Stomach (tissue), 9 donors: ENCODE data around the gene NUP133. TPM values are rescaled to one million over a fixed set of nuclear protein-coding genes. Genes with fewer than 3 reads are reported as not detected.

Experiments
- DNase-seq, 2 donors: peaks; one replicate each; pipeline versions ENCODE4 v3.0.0 to v3.0.0-alpha.2; 2013 to 2019
- H3K27ac ChIP-seq, 5 donors: fragments of 200-600 bp in 4 of 5; sonication (generic) in 4 of 5; one replicate each; pipeline ENCODE4 v1.5.1; 2013 to 2019; ENCODE audit warnings: mild to moderate bottlenecking in 1 of 5, moderate library complexity in 1 of 5
- H3K27me3 ChIP-seq, 3 donors: fragments of 200-600 bp; sonication (generic); one replicate each; pipeline ENCODE4 v1.5.1; 2017 to 2019; ENCODE audit warnings: mixed run types in 1 of 3
- H3K36me3 ChIP-seq, 4 donors: fragments of 200-600 bp; sonication (generic); 1 replicate in 3 of 4; 2 replicates in 1 of 4; pipeline ENCODE4 v1.5.1; 2016 to 2019
- H3K4me1 ChIP-seq, 4 donors: fragments of 200-600 bp; sonication (generic); one replicate each; pipeline ENCODE4 v1.5.1; 2016 to 2019
- H3K4me3 ChIP-seq, 4 donors: fragments of 200-600 bp; sonication (generic) in 3 of 4; one replicate each; pipeline ENCODE4 v1.5.1; 2016 to 2019; ENCODE audit warnings: mild to moderate bottlenecking in 1 of 4
- H3K9me3 ChIP-seq, 4 donors: fragments of 200-600 bp; sonication (generic); one replicate each; pipeline ENCODE4 v1.5.1; 2016 to 2019
- EP300 ChIP-seq: sonication (generic); formaldehyde crosslinking; IDR thresholded peaks from one replicate; pipeline ENCODE4 v1.6.1; 2017; ENCODE audit warnings: antibody characterized with exemption
- POLR2A ChIP-seq, 4 donors: fragments of 450-650 bp; IDR thresholded peaks; one replicate each; pipeline ENCODE4 v1.6.1; 2016; ENCODE audit warnings: antibody characterized with exemption in 4 of 4, control low read depth in 2 of 4, mild to moderate bottlenecking in 1 of 4, moderate library complexity in 1 of 4
- POLR2AphosphoS5 ChIP-seq, 3 donors: sonication (generic); formaldehyde crosslinking; IDR thresholded peaks; one replicate each; pipeline ENCODE4 v1.6.1; 2016; ENCODE audit warnings: antibody characterized with exemption in 3 of 3
- WGBS, 5 donors: extraction: QIAGEN DNeasy Blood & Tissue Kit in 3 of 5; methylation state at CpG; one replicate each; pipeline versions ENCODE4 v1.1.5 to v1.1.7; 2013 to 2018; 5-methylcytosine and 5-hydroxymethylcytosine counted together
- intact Hi-C: fragments of 100-400 bp; cut with DNase I; formaldehyde crosslinking; loops from one replicate; pipeline ENCODE4 v1.15.1; 2023; ENCODE audit warnings: low total_unique reads
- polyA plus RNA-seq, 3 donors: library from polyadenylated mRNA; stranded (reverse); fragments of 200-250 nt; gene quantifications; one replicate each; pipeline ENCODE4 v1.2.3, GENCODE V29; 2013
- total RNA-seq, 5 donors: library from RNA; depleted of rRNA; stranded (reverse); fragments of >200 nt; gene quantifications; one replicate each; pipeline versions ENCODE4 v1.1.0 to v1.2.3, GENCODE V29; 2014 to 2016
- TF ChIP-seq, protein P1 (sequence below), 7 experiments: fragments of 450-650 bp in 4 of 7; fragments of 200-600 bp in 3 of 7; sonication (generic) in 3 of 7; IDR thresholded peaks; one replicate each; pipeline ENCODE4 v1.5.1; 2016 to 2019; ENCODE audit warnings: antibody characterized with exemption in 7 of 7, control low read depth in 2 of 7, mild to moderate bottlenecking in 1 of 7
- donor health status: healthy with polysubstance abuse.
- donor health status: Bipolar disorder and iron deficiency.
- donor health status: healthy.

Gene NUP133
- total and polyA plus RNA-seq, 8 donors, result 5.5 to 74.7 (median 17.0) TPM

DNA sequence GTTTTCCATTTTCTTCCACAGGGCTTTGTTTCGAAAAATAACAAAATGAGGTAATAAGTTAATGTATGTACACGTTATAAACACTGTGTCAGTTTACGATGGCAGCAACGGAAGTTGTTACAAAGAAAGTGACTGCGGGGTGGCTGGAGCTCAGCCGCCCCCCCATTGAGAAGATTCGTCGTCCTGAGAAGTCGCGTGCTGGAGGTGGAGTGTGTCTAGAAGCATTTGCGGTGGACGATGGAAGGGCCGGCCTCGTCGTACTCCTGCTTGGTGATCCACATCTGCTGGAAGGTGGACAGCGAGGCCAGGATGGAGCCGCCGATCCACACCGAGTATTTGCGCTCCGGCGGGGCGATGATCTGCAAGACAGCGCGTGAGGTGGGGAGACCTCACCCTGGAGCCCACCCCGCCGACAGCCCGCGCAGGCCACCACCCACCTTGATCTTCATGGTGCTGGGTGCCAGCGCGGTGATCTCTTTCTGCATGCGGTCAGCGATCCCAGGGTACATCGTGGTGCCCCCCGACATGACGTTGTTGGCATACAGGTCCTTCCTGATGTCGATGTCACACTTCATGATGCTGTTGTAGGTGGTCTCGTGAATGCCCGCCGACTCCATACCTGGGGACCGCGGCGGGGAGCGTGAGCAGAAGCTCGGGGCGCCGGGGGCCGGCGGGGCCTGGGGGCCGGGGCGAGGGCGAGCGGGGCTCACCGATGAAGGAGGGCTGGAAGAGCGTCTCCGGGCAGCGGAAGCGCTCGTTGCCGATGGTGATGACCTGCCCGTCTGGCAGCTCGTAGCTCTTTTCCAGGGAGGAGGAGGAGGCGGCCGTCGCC lies 76.6 kb downstream of the NUP133 start:
- peaks cover 37 to 100% (median 68%) of the 10 kb centered on the region in 3 donors for H3K27me3 ChIP-seq
- peaks cover 22 to 44% (median 33%) of the 10 kb centered on the region in 4 donors for H3K4me1 ChIP-seq
- peaks cover 0 to 6% (median 0%) of the 10 kb centered on the region in 4 donors for H3K9me3 ChIP-seq
- peak overlapping the region; percentile 8 to 37 (median 22) for H3K4me3 ChIP-seq
- WGBS, 5 donors, result 4 to 9% (median 8%) methylated on average over 31 to 65 of the region's 65 CpGs
- intact Hi-C loops, result no loop called here
- H3K27ac ChIP-seq, result no peak overlapping the region
- no peak for DNase-seq
- TF ChIP-seq POLR2A (IDR thresholded peaks at IDR 0.05) (no peak), EP300 (no peak), POLR2AphosphoS5 (IDR thresholded peaks at IDR 0.05) (no peak)
- TF ChIP-seq, protein P1, sequence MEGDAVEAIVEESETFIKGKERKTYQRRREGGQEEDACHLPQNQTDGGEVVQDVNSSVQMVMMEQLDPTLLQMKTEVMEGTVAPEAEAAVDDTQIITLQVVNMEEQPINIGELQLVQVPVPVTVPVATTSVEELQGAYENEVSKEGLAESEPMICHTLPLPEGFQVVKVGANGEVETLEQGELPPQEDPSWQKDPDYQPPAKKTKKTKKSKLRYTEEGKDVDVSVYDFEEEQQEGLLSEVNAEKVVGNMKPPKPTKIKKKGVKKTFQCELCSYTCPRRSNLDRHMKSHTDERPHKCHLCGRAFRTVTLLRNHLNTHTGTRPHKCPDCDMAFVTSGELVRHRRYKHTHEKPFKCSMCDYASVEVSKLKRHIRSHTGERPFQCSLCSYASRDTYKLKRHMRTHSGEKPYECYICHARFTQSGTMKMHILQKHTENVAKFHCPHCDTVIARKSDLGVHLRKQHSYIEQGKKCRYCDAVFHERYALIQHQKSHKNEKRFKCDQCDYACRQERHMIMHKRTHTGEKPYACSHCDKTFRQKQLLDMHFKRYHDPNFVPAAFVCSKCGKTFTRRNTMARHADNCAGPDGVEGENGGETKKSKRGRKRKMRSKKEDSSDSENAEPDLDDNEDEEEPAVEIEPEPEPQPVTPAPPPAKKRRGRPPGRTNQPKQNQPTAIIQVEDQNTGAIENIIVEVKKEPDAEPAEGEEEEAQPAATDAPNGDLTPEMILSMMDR (IDR thresholded peaks at IDR 0.05), result no peak
- no peaks in the 10 kb centered on the region for H3K36me3 ChIP-seq

DNA sequence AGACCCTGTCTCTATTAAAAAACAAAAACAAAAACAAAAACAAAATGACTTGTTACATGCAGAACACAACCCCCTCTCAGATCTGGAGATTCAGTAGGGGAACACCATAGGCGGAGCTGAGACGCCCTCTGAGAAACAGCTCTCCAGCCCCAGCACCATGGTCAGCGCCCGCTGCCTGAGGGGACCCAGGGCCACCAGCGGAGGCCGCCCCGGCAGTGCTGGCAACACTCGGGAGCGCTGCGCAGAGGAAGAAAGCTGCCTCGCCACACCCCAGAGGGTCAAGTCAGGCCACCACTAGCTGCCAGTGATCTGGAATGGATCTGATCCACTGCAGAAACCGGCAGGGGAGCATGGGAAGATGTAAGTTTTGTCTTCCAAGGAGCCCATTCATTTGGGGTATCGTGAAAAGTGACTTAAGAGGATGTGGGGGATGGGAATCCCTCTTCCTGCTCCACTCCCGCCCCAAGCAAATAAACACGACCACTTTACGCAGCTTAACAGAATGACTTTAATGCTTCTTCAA lies 77.3 kb downstream of the NUP133 start:
- Histone ChIP-seq H3K36me3 (no peaks in the 10 kb centered on the region), H3K27ac (no peak overlapping the region), H3K4me3 (no peak overlapping the region), H3K27me3 (peaks cover 37 to 100% (median 74%) of the 10 kb centered on the region in 3 donors), H3K4me1 (peaks cover 22 to 44% (median 33%) of the 10 kb centered on the region in 4 donors), H3K9me3 (peaks cover 0 to 6% (median 0%) of the 10 kb centered on the region in 4 donors)
- no peak for TF ChIP-seq POLR2AphosphoS5 (IDR thresholded peaks at IDR 0.05)
- TF ChIP-seq, protein P1 (IDR thresholded peaks at IDR 0.05), result no peak
- TF ChIP-seq POLR2A (IDR thresholded peaks at IDR 0.05), result no peak
- TF ChIP-seq EP300, result no peak
- DNase-seq, result peak; percentile 47 to 91
- intact Hi-C loops, result no loop called here
- 2 to 6% (median 3%) methylated on average over 15 to 16 of the region's 16 CpGs for WGBS, 5 donors

GRCh38 chr1:229428256-229428655 lies 79.9 kb downstream of the NUP133 start:
- Histone ChIP-seq H3K27ac (no peak overlapping the region), H3K9me3 (peaks cover 0 to 13% (median 7%) of the 10 kb centered on the region in 4 donors), H3K27me3 (peaks cover 25 to 94% (median 57%) of the 10 kb centered on the region in 3 donors), H3K4me3 (no peak overlapping the region), H3K36me3 (no peaks in the 10 kb centered on the region), H3K4me1 (peaks cover 14 to 27% (median 21%) of the 10 kb centered on the region in 4 donors)
- WGBS, 5 donors, result 69 to 80% (median 72%) methylated on average over 3 of the region's 3 CpGs
- no peak for DNase-seq
- intact Hi-C loops, result no loop called here
- TF ChIP-seq POLR2A (IDR thresholded peaks at IDR 0.05), result no peak
- TF ChIP-seq EP300, result no peak
- TF ChIP-seq, protein P1 (IDR thresholded peaks at IDR 0.05), result no peak
- no peak for TF ChIP-seq POLR2AphosphoS5 (IDR thresholded peaks at IDR 0.05)

- Histone ChIP-seq H3K27ac (no peak overlapping the region), H3K4me3 (no peak overlapping the region), H3K36me3 (no peaks in the 10 kb centered on the region), H3K9me3 (peaks cover 0 to 13% (median 7%) of the 10 kb centered on the region in 4 donors), H3K4me1 (peaks cover 14 to 22% (median 18%) of the 10 kb centered on the region in 4 donors), H3K27me3 (peaks cover 21 to 87% (median 50%) of the 10 kb centered on the region in 3 donors)
- WGBS, 5 donors, result 77 to 89% (median 83%) methylated on average over 3 of the region's 3 CpGs
- intact Hi-C loops, result no loop called here
- TF ChIP-seq POLR2A (IDR thresholded peaks at IDR 0.05) (no peak), EP300 (no peak)
- TF ChIP-seq, protein P1 (IDR thresholded peaks at IDR 0.05), result no peak
- no peak for DNase-seq
Measured at GRCh38 chr1:229427572-229427971, 80.6 kb downstream of the NUP133 start.
